ENCODE data around the gene MAPK11. TPM values are rescaled to one million over a fixed set of nuclear protein-coding genes. Genes with fewer than 3 reads are reported as not detected.

Gene MAPK11
- polyA plus RNA-seq, 3 donors: 0.81 TPM; not detected in 2

DNA sequence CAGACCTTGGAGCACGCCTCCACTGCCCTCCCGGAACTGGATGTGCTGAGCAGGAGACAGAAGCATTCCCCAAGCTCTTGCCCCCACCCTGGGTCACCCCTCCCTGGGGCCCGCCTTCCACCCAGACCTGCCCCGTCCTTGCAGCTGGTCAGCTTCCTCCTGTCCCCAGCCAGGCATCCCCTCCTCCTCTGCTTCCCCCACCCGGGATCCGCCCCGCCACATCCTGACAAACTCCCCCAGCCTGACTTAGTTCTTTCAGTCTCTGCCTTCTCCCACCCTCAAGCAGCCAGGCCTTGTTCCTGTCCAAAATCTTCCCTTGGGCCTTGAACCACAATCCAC is 38.4 kb upstream of the MAPK11 start:
- Histone ChIP-seq H3K9ac (ENCODE audit: insufficient read depth, low read length, poor library complexity, severe bottlenecking) (peak overlapping the region; percentile 65), H3K27me3 (ENCODE audit: control insufficient read depth in 2 of 2, insufficient read depth in 2 of 2, low read length in 2 of 2) (no peaks in the 10 kb centered on the region), H3K27ac (ENCODE audit: low read depth in 1 of 2, low read length in 2 of 2) (peak overlapping the region; percentile 83 to 90), H3K36me3 (replicated peaks in 1 of 2; ENCODE audit: control insufficient read depth in 1 of 2, insufficient read depth in 2 of 2, low read length in 2 of 2) (peaks cover 0 to 10% of the 10 kb centered on the region in 2 donors), H3K9me3 (replicated peaks in 1 of 2; ENCODE audit: control insufficient read depth in 1 of 2, insufficient read depth in 1 of 2, low read length in 2 of 2) (no peaks in the 10 kb centered on the region), H3K79me2 (ENCODE audit: insufficient read depth, low read length) (peaks cover 35% of the 10 kb centered on the region), H3K4me1 (ENCODE audit: control insufficient read depth in 1 of 2, insufficient read depth in 2 of 2, low read length in 2 of 2) (peaks cover 48% of the 10 kb centered on the region in 2 donors), H3K4me3 (replicated peaks in 1 of 3; ENCODE audit: low read depth in 2 of 3, low read length in 3 of 3) (peak overlapping the region in 2 of 3 experiments; percentile 37 to 70), H3K4me2 (replicated peaks; ENCODE audit: extremely low read depth, low read length, poor library complexity, severe bottlenecking) (peak overlapping the region; percentile 83), H4K20me1 (ENCODE audit: insufficient read depth, low read length) (peaks cover 32% of the 10 kb centered on the region), H2AFZ (ENCODE audit: insufficient read depth, low read depth, low read length, poor library complexity, severe bottlenecking) (no peak overlapping the region)
- peak overlapping the region; percentile 69 to 82 for H3K4me3 Mint-ChIP-seq
- 0% methylated on average over 6 of the region's 7 CpGs for WGBS (ENCODE audit: insufficient coverage)
- H3K36me3 Mint-ChIP-seq: peaks cover 0 to 9% of the 10 kb centered on the region in 2 donors
- H3K4me1 Mint-ChIP-seq: peaks cover 35% of the 10 kb centered on the region
- peak overlapping the region; percentile 76 to 97 (median 94) for H3K27ac Mint-ChIP-seq
- intact Hi-C loops (cut with micrococcal nuclease): loop anchor here in 1 of 2 donors (2.0 to 10.0 kb wide), 2 partner anchors 18 to 344 kb away; partner anchors contain the start of genes DENND6B and PIM3
- H3K9me3 Mint-ChIP-seq: peaks cover 0 to 2% (median 0%) of the 10 kb centered on the region in 7 donors
- H3K27me3 Mint-ChIP-seq (ENCODE audit: low read depth in 3 of 3): peaks cover 2% of the 10 kb centered on the region in 3 donors
- DNase-seq: peak; percentile 63 to 75 (median 70)
- TF ChIP-seq, protein P1, sequence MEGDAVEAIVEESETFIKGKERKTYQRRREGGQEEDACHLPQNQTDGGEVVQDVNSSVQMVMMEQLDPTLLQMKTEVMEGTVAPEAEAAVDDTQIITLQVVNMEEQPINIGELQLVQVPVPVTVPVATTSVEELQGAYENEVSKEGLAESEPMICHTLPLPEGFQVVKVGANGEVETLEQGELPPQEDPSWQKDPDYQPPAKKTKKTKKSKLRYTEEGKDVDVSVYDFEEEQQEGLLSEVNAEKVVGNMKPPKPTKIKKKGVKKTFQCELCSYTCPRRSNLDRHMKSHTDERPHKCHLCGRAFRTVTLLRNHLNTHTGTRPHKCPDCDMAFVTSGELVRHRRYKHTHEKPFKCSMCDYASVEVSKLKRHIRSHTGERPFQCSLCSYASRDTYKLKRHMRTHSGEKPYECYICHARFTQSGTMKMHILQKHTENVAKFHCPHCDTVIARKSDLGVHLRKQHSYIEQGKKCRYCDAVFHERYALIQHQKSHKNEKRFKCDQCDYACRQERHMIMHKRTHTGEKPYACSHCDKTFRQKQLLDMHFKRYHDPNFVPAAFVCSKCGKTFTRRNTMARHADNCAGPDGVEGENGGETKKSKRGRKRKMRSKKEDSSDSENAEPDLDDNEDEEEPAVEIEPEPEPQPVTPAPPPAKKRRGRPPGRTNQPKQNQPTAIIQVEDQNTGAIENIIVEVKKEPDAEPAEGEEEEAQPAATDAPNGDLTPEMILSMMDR (IDR thresholded peaks at IDR 0.05): no peak

DNA sequence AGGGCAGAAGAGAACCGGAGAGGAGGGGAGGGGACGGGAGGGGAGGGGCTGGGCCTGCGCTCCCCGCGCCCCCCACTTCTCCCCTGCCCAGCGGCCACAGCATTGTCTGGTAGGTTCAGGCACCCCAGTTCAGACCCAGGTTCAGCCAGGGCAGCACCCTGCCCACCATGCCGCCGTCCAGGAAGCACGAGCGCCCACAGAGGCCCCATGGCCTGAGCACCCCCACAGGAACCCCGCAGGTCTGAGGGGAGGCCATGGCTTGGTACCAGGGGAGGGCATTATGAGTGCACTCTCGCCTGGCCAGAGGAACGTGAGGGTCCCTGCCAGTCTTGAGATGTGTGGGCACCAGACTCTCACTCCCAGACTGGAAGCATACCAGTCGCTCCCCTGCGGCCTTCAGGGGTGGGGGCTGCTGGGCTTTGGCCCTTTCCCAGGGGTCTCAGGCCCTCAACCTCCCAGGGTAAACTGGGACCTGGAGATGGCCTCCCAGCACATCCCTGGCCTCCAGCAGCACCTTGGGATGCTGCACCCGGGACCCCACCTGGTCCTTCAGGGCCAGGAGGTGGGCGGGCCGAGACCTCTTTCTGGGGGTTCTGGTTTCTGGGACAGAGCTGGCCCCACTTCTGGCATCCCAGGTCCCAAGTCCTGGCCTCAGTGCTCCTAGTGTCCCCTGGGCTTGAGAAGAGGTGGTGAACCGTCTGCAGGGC is 37.9 kb upstream of the MAPK11 start:
- H3K79me2 ChIP-seq (ENCODE audit: insufficient read depth, low read length): peaks cover 40% of the 10 kb centered on the region
- H3K9me3 ChIP-seq (replicated peaks in 1 of 2; ENCODE audit: control insufficient read depth in 1 of 2, insufficient read depth in 1 of 2, low read length in 2 of 2): no peaks in the 10 kb centered on the region
- H3K4me2 ChIP-seq (replicated peaks; ENCODE audit: extremely low read depth, low read length, poor library complexity, severe bottlenecking): peak overlapping the region; percentile 83
- peak overlapping the region in 2 of 3 experiments; percentile 37 to 70 for H3K4me3 ChIP-seq (replicated peaks in 1 of 3; ENCODE audit: low read depth in 2 of 3, low read length in 3 of 3)
- H3K27me3 ChIP-seq (ENCODE audit: control insufficient read depth in 2 of 2, insufficient read depth in 2 of 2, low read length in 2 of 2): no peaks in the 10 kb centered on the region
- peak overlapping the region; percentile 83 to 90 for H3K27ac ChIP-seq (ENCODE audit: low read depth in 1 of 2, low read length in 2 of 2)
- intact Hi-C loops (cut with micrococcal nuclease): loop anchor here in 1 of 2 donors (2.0 to 10.0 kb wide), 2 partner anchors 19 to 343 kb away; partner anchors contain the start of genes DENND6B and PIM3
- H2AFZ ChIP-seq (ENCODE audit: insufficient read depth, low read depth, low read length, poor library complexity, severe bottlenecking): no peak overlapping the region
- WGBS (ENCODE audit: insufficient coverage): 28% methylated on average over 11 of the region's 19 CpGs
- TF ChIP-seq, protein P1 (IDR thresholded peaks at IDR 0.05): no peak
- DNase-seq: peak in 1 of 3 donors; percentile 27
- H3K4me3 Mint-ChIP-seq: peak overlapping the region; percentile 69 to 82
- peaks cover 40% of the 10 kb centered on the region for H3K4me1 Mint-ChIP-seq
- peaks cover 0 to 11% of the 10 kb centered on the region in 2 donors for H3K36me3 Mint-ChIP-seq
- H3K9me3 Mint-ChIP-seq: peaks cover 0 to 2% (median 0%) of the 10 kb centered on the region in 7 donors
- H3K27me3 Mint-ChIP-seq (ENCODE audit: low read depth in 3 of 3): peaks cover 2% of the 10 kb centered on the region in 3 donors
- peak overlapping the region; percentile 76 to 97 (median 94) for H3K27ac Mint-ChIP-seq
- peaks cover 49 to 52% of the 10 kb centered on the region in 2 donors for H3K4me1 ChIP-seq (ENCODE audit: control insufficient read depth in 1 of 2, insufficient read depth in 2 of 2, low read length in 2 of 2)
- H4K20me1 ChIP-seq (ENCODE audit: insufficient read depth, low read length): peaks cover 37% of the 10 kb centered on the region
- H3K36me3 ChIP-seq (replicated peaks in 1 of 2; ENCODE audit: control insufficient read depth in 1 of 2, insufficient read depth in 2 of 2, low read length in 2 of 2): peaks cover 0 to 10% of the 10 kb centered on the region in 2 donors
- H3K9ac ChIP-seq (ENCODE audit: insufficient read depth, low read length, poor library complexity, severe bottlenecking): peak overlapping the region; percentile 65

Measured in CD14-positive monocyte (primary cell).